NCI-H2227 (cell line): ENCODE measurements around the gene TTC7B.
"Not testable (repeated sequence)": the region's sequence is repeated elsewhere in the genome, so short reads cannot be mapped to it uniquely, and the experiment has no call there.

ENCODE experiments used
- DNase-seq: peaks from one replicate; lab custom pipeline; 2025; ENCODE audit not compliant: unreplicated experiment; lab: John Stamatoyannopoulos, UW

Gene TTC7B

GRCh38 chr14:90534091-90534837, 282.0 kb downstream of the TTC7B start:
- no peak for DNase-seq

GRCh38 chr14:90533591-90534021, 282.6 kb downstream of the TTC7B start:
- DNase-seq, result no peak

GRCh38 chr14:90532826-90533525, 283.3 kb downstream of the TTC7B start:
- no peak for DNase-seq

DNA sequence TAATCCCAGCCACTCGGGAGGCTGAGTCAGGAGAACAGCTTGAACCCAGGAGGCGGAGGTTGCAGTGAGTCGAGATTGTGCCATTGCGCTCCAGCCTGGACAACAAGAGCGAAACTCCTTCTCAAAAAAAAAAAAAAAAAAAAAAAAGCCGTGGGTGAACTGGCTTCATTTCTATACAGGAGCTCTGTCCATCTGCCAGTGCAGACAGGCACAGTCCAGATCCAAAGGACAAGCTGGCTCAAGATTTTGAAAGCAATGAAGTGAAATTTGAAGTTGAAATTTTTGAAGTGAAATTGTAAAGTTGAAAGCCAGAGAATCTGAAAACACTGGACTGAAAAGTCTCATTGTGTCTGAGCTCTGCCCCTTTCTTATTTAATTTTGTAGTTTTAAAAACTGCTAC, 284.7 kb downstream of the TTC7B start:
- no peak for DNase-seq

DNA sequence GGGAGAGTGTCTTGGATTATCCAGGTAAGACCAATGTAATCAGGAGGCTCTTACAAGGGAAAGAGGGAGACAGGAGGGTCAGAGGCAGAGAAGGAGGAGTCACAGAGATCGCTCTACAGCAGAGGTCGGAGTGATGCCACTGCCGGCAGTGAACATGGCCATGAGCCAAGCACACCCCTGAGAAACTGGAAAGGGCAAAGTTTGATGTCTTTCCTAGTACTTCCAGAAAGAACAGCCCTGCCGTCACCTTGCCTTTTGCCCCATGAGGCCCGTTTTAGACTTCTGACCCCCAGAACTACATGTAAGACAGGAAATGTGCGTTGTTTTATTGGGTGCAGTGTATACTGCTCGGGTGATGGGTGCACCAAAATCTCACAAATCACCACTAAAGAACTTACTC, 285.7 kb downstream of the TTC7B start:
- no peak for DNase-seq

DNA sequence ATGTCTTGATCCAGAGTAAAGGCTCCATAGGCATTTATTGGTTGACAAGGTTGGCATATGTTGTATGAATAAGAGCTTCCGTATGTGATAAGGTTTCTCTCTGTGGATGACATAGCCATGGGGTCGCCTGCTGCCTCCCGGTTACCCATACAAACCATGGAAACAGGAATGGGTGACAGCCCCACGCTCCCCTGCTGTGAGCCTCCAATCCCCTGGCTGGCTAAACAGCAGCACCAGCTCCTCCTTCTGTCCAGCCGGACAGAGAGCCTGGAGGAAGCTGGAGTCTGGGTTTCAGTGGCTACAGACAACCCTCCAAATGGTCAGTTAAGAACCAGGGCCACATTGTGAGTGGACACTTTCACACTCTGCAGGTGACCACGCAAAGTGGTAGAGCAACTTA, 288.3 kb downstream of the TTC7B start:
- DNase-seq, result no peak

- DNase-seq, result not testable (repeated sequence)
Observed at GRCh38 chr14:90526536-90526935, 289.7 kb downstream of the TTC7B start.

- not testable (repeated sequence) for DNase-seq
Observed at GRCh38 chr14:90525353-90526028, 290.7 kb downstream of the TTC7B start.

GRCh38 chr14:90523961-90524875, 292.0 kb downstream of the TTC7B start:
- no peak for DNase-seq

- DNase-seq, result no peak
Observed at GRCh38 chr14:90523544-90523943, 292.7 kb downstream of the TTC7B start.

GRCh38 chr14:90522571-90523191, 293.5 kb downstream of the TTC7B start:
- DNase-seq, result peak; percentile 89

DNA sequence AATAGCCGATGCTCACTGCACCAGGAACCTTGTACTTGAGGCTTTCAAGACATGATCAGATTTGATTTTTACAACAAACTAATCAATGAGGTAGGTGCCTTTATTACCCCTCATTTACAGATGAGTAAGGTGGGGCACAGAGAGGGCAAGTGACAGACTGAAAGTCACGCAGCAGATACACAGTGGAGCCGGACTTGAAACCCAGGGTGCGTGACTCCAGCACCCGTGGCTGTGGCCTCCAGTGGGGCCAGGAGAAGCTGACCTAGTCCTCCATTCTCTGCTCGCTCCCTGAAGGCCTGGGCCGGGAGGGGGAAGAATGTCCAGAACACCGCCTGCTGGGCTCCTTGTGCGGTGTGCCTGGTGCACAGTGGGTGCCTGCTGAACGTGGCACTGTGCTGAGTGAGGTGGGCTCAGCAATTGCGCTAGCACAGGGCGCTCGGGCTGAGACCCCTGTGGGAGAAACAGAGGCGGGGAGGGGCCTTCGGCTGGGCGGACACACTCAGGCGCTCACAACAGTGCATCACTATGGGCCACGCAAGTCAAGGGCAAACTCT, 294.2 kb downstream of the TTC7B start:
- DNase-seq, result no peak

DNA sequence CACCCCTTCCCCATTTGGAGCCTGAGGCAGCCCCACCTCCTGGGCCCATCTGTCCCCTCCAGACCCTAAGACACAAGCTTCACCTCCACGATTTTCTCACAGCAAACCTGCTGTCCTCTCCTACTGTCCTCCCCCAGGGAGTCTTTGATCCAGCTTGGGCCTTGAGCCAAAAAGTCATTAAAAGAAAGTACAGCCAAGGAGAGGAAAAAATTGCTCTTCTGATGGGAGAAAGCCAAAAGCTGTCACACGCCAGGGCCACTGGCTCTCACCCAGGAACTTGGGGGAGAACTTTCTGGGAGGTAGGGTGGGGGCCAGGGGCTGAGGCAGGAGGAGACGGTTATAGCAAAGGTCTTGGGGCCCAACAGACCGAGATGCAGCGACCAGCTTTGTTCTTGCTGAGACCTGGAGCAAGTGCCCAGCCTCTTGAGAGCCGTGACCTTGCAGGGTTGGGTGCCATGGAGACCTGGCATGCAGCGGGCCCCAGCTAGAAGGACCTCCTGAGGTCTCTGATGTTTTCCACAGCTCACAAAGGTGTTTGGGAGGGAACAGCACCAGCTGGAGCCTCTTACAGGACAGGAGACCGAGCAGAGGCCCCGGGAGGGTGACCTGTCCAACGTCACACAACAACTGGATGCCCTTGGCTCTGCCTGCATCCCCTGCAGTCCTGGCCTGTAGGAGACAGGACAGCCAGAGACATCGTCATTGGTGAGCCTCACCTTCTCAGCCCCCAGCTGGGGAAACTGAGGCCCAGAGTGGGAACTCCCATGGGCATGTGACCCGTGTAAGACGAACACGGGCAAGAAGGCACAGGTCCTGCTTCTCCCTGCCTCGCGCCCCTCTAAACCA, 294.9 kb downstream of the TTC7B start:
- DNase-seq, result no peak

DNA sequence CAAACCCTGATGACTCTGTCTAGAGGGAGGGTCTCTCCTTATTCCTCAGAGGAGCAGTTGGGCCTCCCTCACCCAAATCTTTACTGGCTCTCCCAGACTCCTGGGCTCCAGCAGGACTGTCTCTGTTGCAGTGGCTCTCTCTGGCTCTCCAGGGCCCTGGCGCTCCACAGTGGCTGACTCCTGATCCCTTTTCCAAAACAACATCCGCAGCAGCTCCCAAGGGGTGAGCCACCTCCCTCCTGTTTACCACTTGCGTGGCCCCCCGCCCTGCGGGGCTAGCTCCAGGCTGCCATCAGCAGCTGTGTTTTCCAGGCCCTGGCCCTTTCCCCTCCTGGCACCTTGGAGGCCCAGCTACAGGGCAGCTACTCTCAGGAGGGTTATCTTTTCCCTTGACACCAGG, 295.9 kb downstream of the TTC7B start:
- no peak for DNase-seq

GRCh38 chr14:90519262-90519920, 296.8 kb downstream of the TTC7B start:
- DNase-seq, result no peak

DNA sequence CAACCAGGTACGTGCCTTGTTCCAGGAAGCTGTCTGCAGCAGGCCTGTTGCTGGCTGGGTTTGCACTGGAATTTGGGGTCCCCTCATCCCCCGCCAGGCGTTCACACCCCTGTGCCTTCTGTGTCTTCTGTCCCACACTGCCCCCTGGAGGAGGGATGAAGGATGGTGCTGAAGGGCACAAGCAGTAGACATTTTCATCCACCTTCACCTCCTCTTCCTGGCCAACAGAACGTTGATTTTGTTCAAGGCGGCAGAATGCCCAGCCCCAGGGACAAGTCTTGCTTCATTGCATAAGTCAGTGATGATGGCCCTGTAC, 297.3 kb downstream of the TTC7B start:
- DNase-seq, result no peak

- DNase-seq, result no peak
Observed at GRCh38 chr14:90518069-90518940, 297.9 kb downstream of the TTC7B start.
